ENCODE measurements around the gene TPRN. TPM values are rescaled to one million over a fixed set of nuclear protein-coding genes. Genes with fewer than 3 reads are reported as not detected.

Gene TPRN
- total and polyA plus RNA-seq, 7 experiments from 2014 or later: 0.35 to 13.5 (median 7.4) TPM

DNA sequence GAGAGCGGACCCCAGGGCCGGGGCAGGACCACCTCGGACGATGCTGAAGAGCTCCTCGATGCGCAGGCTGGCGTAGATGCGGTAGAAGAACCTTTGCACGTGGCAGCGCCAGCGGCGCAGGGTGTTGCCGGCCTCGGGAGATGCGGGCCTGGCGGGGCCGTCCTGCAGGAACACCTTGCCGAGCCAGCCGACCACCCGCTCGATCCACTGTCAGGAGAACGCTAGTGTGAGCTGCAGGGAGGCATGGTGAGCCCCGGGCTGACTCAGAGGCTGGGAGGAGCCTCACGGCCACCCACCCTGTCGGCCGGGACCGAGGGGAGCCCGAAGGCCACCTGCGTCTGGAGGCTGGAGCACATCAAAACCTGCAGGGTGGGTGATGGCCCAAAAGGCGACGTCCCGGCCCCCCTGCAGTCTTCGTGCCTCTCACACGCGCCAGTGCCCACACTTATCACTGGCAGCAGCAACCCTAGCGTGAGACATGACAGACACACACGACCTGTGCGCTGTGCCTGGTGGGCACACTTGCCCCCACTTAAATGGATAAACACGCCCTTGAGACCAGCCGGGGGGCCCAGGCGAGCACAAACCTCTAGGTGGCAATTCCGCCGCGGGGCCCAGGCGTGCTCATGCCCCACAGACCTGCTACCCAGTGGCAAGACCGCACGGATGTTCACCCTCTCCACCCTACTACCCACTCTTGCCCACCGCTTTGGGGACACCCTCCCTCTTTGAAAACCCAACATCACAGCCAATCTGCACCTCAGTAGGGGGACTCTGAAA, 15.5 kb downstream of the TPRN start:
- Mint-ChIP-seq H3K9me3 (peaks cover 0 to 2% (median 0%) of the 10 kb centered on the region in 11 donors), H3K4me3 (peak overlapping the region in 2 of 10 donors; percentile 29 to 68), H3K27me3 (no peaks in the 10 kb centered on the region), H3K27ac (no peak overlapping the region), H3K4me1 (peaks cover 14 to 53% (median 28%) of the 10 kb centered on the region in 7 donors), H3K36me3 (peaks cover 0 to 12% (median 4%) of the 10 kb centered on the region in 5 donors)
- no peak overlapping the region for H3K4me3 ChIP-seq (ENCODE audit: low read length)
- ChIA-PET CTCF (no interaction called here), POLR2A (interaction anchor here (1.0 to 10.4 kb wide), 2 partner anchors 8 to 19 kb away, joined by 3 to 136 read pairs; partner anchors contain the start of genes NDOR1, TMEM203 and TPRN)
- no peaks in the 10 kb centered on the region for H3K9me3 ChIP-seq (ENCODE audit: control insufficient read depth in 2 of 3, low read length in 3 of 3)
- ATAC-seq (no peak), DNase-seq (no peak)
- H3K27ac ChIP-seq (ENCODE audit: low read depth, low read length): no peak overlapping the region
- peaks cover 27 to 32% of the 10 kb centered on the region in 2 donors for H3K4me1 ChIP-seq (ENCODE audit: control insufficient read depth in 2 of 2, insufficient read depth in 2 of 2, low read length in 2 of 2)
- peaks cover 0 to 85% (median 11%) of the 10 kb centered on the region in 3 experiments for H3K36me3 ChIP-seq (ENCODE audit: control insufficient read depth in 2 of 3, insufficient read depth in 3 of 3, low read length in 3 of 3)
- no peaks in the 10 kb centered on the region for H3K27me3 ChIP-seq (ENCODE audit: control insufficient read depth in 2 of 2, insufficient read depth in 2 of 2, low read length in 2 of 2)
- intact Hi-C loops (cut with micrococcal nuclease): no loop called here

DNA sequence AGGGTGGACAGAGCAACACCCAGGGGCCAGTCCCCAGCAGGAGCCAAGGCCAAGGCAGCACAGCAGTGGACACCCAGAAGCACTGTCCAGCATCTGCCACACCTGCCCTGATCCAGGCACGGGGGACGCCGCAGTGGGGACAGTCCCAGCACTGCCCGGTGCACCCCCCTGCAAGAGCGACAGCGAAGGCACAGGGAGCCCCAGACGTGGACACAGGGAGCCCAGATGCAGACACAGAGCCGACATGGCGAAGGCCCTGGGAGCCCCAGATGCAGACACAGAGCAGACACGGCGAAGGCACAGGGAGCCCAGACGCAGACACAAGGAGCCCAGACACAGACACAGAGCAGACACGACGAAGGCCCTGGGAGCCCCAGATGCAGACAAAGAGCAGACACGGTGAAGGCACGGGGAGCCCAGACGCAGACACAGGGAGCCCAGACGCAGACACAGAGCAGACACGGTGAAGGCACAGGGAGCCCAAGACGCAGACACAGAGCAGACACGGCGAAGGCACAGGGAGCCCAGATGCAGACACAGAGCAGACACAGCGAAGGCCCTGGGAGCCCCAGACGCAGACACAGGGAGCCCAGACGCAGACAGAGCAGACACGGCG, 16.5 kb downstream of the TPRN start:
- intact Hi-C loops (cut with micrococcal nuclease): no loop called here
- H3K36me3 Mint-ChIP-seq: peaks cover 0 to 12% (median 4%) of the 10 kb centered on the region in 5 donors
- peaks cover 0 to 89% (median 14%) of the 10 kb centered on the region in 3 experiments for H3K36me3 ChIP-seq (ENCODE audit: control insufficient read depth in 2 of 3, insufficient read depth in 3 of 3, low read length in 3 of 3)
- peak overlapping the region in 2 of 9 donors; percentile 5 to 8 for H3K27ac Mint-ChIP-seq
- ChIA-PET CTCF (no interaction called here), POLR2A (interaction anchor here (1.0 kb wide), 1 partner anchor 7 kb away, joined by 3 read pairs; no protein-coding TSS in a partner anchor)
- DNase-seq (no peak), ATAC-seq (no peak)
- H3K4me3 ChIP-seq (ENCODE audit: low read length): no peak overlapping the region
- no peaks in the 10 kb centered on the region for H3K27me3 Mint-ChIP-seq
- peaks cover 17 to 23% of the 10 kb centered on the region in 2 donors for H3K4me1 ChIP-seq (ENCODE audit: control insufficient read depth in 2 of 2, insufficient read depth in 2 of 2, low read length in 2 of 2)
- H3K27me3 ChIP-seq (ENCODE audit: control insufficient read depth in 2 of 2, insufficient read depth in 2 of 2, low read length in 2 of 2): no peaks in the 10 kb centered on the region
- H3K9me3 ChIP-seq (ENCODE audit: control insufficient read depth in 2 of 3, low read length in 3 of 3): no peaks in the 10 kb centered on the region
- H3K27ac ChIP-seq (ENCODE audit: low read depth, low read length): no peak overlapping the region
- H3K4me3 Mint-ChIP-seq: peak overlapping the region in 5 of 10 donors; percentile 12 to 68 (median 34)
- peaks cover 14 to 43% (median 22%) of the 10 kb centered on the region in 7 donors for H3K4me1 Mint-ChIP-seq
- H3K9me3 Mint-ChIP-seq: peaks cover 0 to 2% (median 0%) of the 10 kb centered on the region in 11 donors

DNA sequence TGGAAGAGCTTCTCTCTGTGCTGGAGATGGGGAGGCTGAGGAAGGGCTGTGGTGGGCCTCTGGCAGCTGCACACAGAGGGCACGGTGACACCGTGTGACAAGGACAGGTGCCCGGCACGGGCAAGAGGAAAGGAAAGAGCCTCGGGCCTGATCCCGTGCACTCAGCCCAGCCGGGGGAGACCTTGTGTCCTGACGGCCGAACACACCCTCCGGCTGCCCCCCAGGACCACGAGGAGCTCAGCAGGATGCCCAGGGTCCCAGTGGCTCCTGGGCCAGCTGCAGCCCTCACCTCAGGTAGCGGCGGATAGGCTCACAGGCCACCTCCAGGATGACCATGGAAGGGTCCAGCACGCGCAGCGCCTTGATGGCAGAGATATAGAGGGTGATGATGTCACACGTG, 17.7 kb downstream of the TPRN start:
- H3K27me3 Mint-ChIP-seq: no peaks in the 10 kb centered on the region
- H3K27ac Mint-ChIP-seq: no peak overlapping the region
- H3K36me3 Mint-ChIP-seq: peaks cover 0 to 12% (median 4%) of the 10 kb centered on the region in 5 donors
- H3K4me3 Mint-ChIP-seq: peak overlapping the region in 1 of 10 donors; percentile 9
- CTCF ChIA-PET: no interaction called here
- POLR2A ChIA-PET: no interaction called here
- no peaks in the 10 kb centered on the region for H3K9me3 Mint-ChIP-seq
- Histone ChIP-seq H3K9me3 (ENCODE audit: control insufficient read depth in 2 of 3, low read length in 3 of 3) (no peaks in the 10 kb centered on the region), H3K4me1 (ENCODE audit: control insufficient read depth in 2 of 2, insufficient read depth in 2 of 2, low read length in 2 of 2) (peaks cover 16 to 19% of the 10 kb centered on the region in 2 donors), H3K4me3 (ENCODE audit: low read length) (no peak overlapping the region), H3K36me3 (ENCODE audit: control insufficient read depth in 2 of 3, insufficient read depth in 3 of 3, low read length in 3 of 3) (peaks cover 0 to 93% (median 14%) of the 10 kb centered on the region in 3 experiments), H3K27ac (ENCODE audit: low read depth, low read length) (no peak overlapping the region), H3K27me3 (ENCODE audit: control insufficient read depth in 2 of 2, insufficient read depth in 2 of 2, low read length in 2 of 2) (no peaks in the 10 kb centered on the region)
- H3K4me1 Mint-ChIP-seq: peaks cover 14 to 35% (median 19%) of the 10 kb centered on the region in 7 donors
- intact Hi-C loops (cut with micrococcal nuclease): no loop called here
- no peak for DNase-seq
- ATAC-seq: no peak

DNA sequence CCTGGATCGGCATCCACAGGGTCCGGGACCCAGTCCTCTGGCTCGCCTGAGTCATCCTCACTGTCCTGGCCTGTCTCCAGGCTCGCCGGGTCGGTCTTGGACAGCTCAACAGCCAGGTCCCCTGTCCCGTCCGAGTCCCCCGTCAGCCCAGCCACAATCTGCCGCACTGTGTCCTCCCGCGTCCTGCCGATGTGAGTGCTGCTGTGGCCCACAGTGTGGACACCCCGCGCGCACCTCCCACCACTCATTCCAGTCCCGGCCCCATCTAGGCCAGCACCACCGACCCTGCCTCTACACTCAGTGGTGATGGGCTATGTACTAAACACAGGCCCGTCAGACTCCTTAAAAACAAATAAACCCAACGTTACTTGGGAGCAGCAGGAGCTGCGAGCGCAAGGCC, 18.9 kb downstream of the TPRN start:
- CTCF ChIA-PET: no interaction called here
- H3K9me3 Mint-ChIP-seq: no peaks in the 10 kb centered on the region
- no peaks in the 10 kb centered on the region for H3K27me3 Mint-ChIP-seq
- ATAC-seq: no peak
- Histone ChIP-seq H3K4me3 (ENCODE audit: low read length) (no peak overlapping the region), H3K9me3 (ENCODE audit: control insufficient read depth in 2 of 3, low read length in 3 of 3) (no peaks in the 10 kb centered on the region), H3K4me1 (ENCODE audit: control insufficient read depth in 2 of 2, insufficient read depth in 2 of 2, low read length in 2 of 2) (peaks cover 5 to 8% of the 10 kb centered on the region in 2 donors), H3K27me3 (ENCODE audit: control insufficient read depth in 2 of 2, insufficient read depth in 2 of 2, low read length in 2 of 2) (no peaks in the 10 kb centered on the region), H3K36me3 (ENCODE audit: control insufficient read depth in 2 of 3, insufficient read depth in 3 of 3, low read length in 3 of 3) (peaks cover 0 to 92% (median 14%) of the 10 kb centered on the region in 3 experiments), H3K27ac (ENCODE audit: low read depth, low read length) (no peak overlapping the region)
- H3K4me3 Mint-ChIP-seq: no peak overlapping the region
- intact Hi-C loops (cut with micrococcal nuclease): no loop called here
- peaks cover 0 to 16% (median 4%) of the 10 kb centered on the region in 5 donors for H3K36me3 Mint-ChIP-seq
- DNase-seq: no peak
- POLR2A ChIA-PET: interaction anchor here (1.7 kb wide), 1 partner anchor 54 kb away, joined by 4 read pairs; no protein-coding TSS in a partner anchor
- H3K27ac Mint-ChIP-seq: peak overlapping the region in 1 of 9 donors; percentile 66
- H3K4me1 Mint-ChIP-seq: peaks cover 5 to 24% (median 10%) of the 10 kb centered on the region in 7 donors

DNA sequence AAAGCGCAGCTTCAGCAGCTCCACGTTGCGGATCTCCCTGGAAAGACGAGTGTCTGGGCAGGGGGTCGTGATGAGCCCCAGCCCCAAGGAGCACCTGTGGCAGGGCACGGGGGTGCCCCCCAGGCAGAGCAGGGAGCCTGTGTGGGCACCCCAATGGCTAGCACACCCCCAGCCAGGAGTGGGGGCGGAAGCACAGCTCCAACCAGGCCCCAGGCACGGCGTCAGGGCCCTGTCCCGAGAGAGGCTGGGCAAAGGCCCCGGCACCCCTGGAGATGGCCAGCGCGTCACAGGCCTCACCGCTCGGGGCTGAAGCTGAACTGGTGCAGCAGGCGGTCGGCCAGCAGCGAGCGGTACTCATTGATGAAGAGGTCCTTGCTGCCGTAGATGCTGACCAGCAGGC, 20.1 kb downstream of the TPRN start:
- no peak overlapping the region for H3K27ac ChIP-seq (ENCODE audit: low read depth, low read length)
- Mint-ChIP-seq H3K27ac (no peak overlapping the region), H3K9me3 (no peaks in the 10 kb centered on the region), H3K4me1 (peaks cover 3 to 20% (median 5%) of the 10 kb centered on the region in 7 donors), H3K27me3 (no peaks in the 10 kb centered on the region), H3K36me3 (peaks cover 0 to 16% (median 4%) of the 10 kb centered on the region in 5 donors), H3K4me3 (no peak overlapping the region)
- ChIA-PET CTCF (no interaction called here), POLR2A (interaction anchor here (1.7 kb wide), 1 partner anchor 53 kb away, joined by 4 read pairs; no protein-coding TSS in a partner anchor)
- no peaks in the 10 kb centered on the region for H3K27me3 ChIP-seq (ENCODE audit: control insufficient read depth in 2 of 2, insufficient read depth in 2 of 2, low read length in 2 of 2)
- no peak for DNase-seq
- no peak for ATAC-seq
- no peaks in the 10 kb centered on the region for H3K4me1 ChIP-seq (ENCODE audit: control insufficient read depth in 2 of 2, insufficient read depth in 2 of 2, low read length in 2 of 2)
- no peak overlapping the region for H3K4me3 ChIP-seq (ENCODE audit: low read length)
- H3K36me3 ChIP-seq (ENCODE audit: control insufficient read depth in 2 of 3, insufficient read depth in 3 of 3, low read length in 3 of 3): peaks cover 0 to 80% (median 14%) of the 10 kb centered on the region in 3 experiments
- intact Hi-C loops (cut with micrococcal nuclease): no loop called here
- no peaks in the 10 kb centered on the region for H3K9me3 ChIP-seq (ENCODE audit: control insufficient read depth in 2 of 3, low read length in 3 of 3)

DNA sequence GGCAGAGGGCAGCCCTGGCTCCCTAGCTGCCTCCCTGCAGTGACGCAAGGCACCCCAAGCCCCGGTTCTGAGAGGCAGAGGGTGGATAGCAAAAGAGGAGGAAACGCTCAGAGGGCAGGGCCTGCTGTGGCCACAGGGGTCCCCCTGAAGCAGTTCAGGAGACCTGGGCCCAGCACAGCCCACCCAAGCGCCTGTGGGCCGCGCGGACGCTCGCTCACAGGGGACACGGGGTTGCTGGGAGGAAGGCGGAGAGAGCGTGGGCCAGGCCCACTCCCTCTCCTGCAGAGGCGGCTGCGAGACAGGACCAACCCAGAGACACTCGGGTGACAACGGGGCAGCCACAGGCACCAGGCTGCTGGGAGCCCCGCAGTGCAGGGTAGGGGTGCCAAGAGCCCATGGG, 20.8 kb downstream of the TPRN start:
- Histone ChIP-seq H3K27ac (ENCODE audit: low read depth, low read length) (no peak overlapping the region), H3K27me3 (ENCODE audit: control insufficient read depth in 2 of 2, insufficient read depth in 2 of 2, low read length in 2 of 2) (no peaks in the 10 kb centered on the region), H3K4me3 (ENCODE audit: low read length) (no peak overlapping the region), H3K36me3 (ENCODE audit: control insufficient read depth in 2 of 3, insufficient read depth in 3 of 3, low read length in 3 of 3) (peaks cover 0 to 73% (median 13%) of the 10 kb centered on the region in 3 experiments), H3K4me1 (ENCODE audit: control insufficient read depth in 2 of 2, insufficient read depth in 2 of 2, low read length in 2 of 2) (no peaks in the 10 kb centered on the region), H3K9me3 (ENCODE audit: control insufficient read depth in 2 of 3, low read length in 3 of 3) (no peaks in the 10 kb centered on the region)
- no peaks in the 10 kb centered on the region for H3K9me3 Mint-ChIP-seq
- H3K4me1 Mint-ChIP-seq: peaks cover 3 to 16% (median 7%) of the 10 kb centered on the region in 7 donors
- no peak overlapping the region for H3K27ac Mint-ChIP-seq
- intact Hi-C loops (cut with micrococcal nuclease): no loop called here
- CTCF ChIA-PET: no interaction called here
- DNase-seq (no peak), ATAC-seq (no peak)
- no peaks in the 10 kb centered on the region for H3K27me3 Mint-ChIP-seq
- H3K4me3 Mint-ChIP-seq: no peak overlapping the region
- H3K36me3 Mint-ChIP-seq: peaks cover 0 to 16% (median 4%) of the 10 kb centered on the region in 5 donors
- POLR2A ChIA-PET: interaction anchor here (1.0 to 1.7 kb wide), 2 partner anchors 8 to 52 kb away, joined by 3 to 4 read pairs; partner anchors contain the start of genes ANAPC2 and SSNA1

Data from naive thymus-derived CD4-positive, alpha-beta T cell (primary cell).